ENCODE data around the gene LRRK2. TPM values are rescaled to one million over a fixed set of nuclear protein-coding genes. Genes with fewer than 3 reads are reported as not detected.
"Not testable (repeated sequence)": the region's sequence is repeated elsewhere in the genome, so short reads cannot be mapped to it uniquely, and the experiment has no call there.

LRRK2 gene
- total and polyA plus RNA-seq, 5 experiments from 2014 or later: 0.05 to 1.7 (median 0.75) TPM; not detected in 1

DNA sequence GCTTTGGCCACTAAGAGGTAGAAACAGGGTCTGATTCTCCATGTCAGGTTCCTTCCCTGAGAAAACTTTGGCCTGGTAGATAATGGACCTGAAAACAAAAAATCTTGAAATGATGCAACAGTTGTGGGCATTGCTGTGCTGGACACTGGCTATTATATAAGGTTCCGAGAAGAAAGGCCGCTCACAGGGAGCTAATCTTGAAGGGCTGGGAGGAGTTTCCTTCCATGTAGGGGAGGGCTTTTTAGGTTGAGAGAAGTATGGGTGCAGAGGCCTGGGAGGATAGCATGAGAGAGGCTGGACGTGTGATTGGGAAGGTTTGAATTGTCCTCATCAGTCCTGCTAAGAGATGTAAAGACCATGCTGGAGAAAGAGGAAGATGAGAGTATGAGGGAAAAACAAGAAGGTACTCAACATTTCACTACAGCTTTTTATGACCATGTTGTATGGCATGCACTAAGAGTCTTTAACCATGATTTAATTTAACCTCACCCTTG lies 11.6 kb downstream of the LRRK2 start:
- DNase-seq: no peak
- peaks cover 0 to 20% (median 0%) of the 10 kb centered on the region in 4 donors for H3K4me1 Mint-ChIP-seq
- POLR2A ChIA-PET: no interaction called here
- H3K4me3 Mint-ChIP-seq: no peak overlapping the region
- peaks cover 0 to 1% (median 0%) of the 10 kb centered on the region in 9 donors for H3K9me3 Mint-ChIP-seq
- H3K27ac Mint-ChIP-seq: no peak overlapping the region
- H3K27me3 Mint-ChIP-seq: peaks cover 0 to 8% (median 6%) of the 10 kb centered on the region in 5 donors
- ATAC-seq: no peak
- H3K36me3 Mint-ChIP-seq: no peaks in the 10 kb centered on the region

- H3K27me3 Mint-ChIP-seq: peaks cover 0 to 8% (median 4%) of the 10 kb centered on the region in 5 donors
- no peak overlapping the region for H3K27ac Mint-ChIP-seq
- DNase-seq: no peak
- peaks cover 0 to 18% (median 0%) of the 10 kb centered on the region in 4 donors for H3K4me1 Mint-ChIP-seq
- H3K36me3 Mint-ChIP-seq: no peaks in the 10 kb centered on the region
- H3K9me3 Mint-ChIP-seq: peaks cover 0 to under 1% (median 0%) of the 10 kb centered on the region in 9 donors
- ATAC-seq: no peak
- no peak overlapping the region for H3K4me3 Mint-ChIP-seq
- POLR2A ChIA-PET: no interaction called here
Measured at GRCh38 chr12:40238266-40238902, 13.6 kb downstream of the LRRK2 start.

DNA sequence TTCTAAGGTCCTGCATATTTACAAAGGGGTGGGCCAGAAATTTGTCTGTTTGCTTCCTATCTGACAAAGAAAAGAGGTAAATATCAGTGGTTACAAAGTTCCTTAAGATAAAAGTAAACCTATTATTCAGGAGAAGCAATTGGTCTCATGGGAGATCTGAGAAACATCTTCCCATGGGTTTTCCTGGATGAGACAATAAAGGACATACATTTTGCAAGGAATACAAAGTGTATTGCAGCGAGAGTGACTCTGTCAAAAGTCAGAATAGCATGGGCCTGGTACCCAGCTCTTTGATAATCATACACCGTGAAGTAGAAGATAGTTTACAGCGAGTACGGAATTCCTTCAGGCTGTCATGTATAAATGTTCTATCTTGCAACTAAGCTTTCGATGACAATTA lies 14.2 kb downstream of the LRRK2 start:
- peaks cover 0 to 8% (median 2%) of the 10 kb centered on the region in 5 donors for H3K27me3 Mint-ChIP-seq
- no peaks in the 10 kb centered on the region for H3K36me3 Mint-ChIP-seq
- H3K4me3 Mint-ChIP-seq: no peak overlapping the region
- ATAC-seq (no peak), DNase-seq (no peak)
- no peak overlapping the region for H3K27ac Mint-ChIP-seq
- H3K9me3 Mint-ChIP-seq: no peaks in the 10 kb centered on the region
- POLR2A ChIA-PET: no interaction called here
- peaks cover 0 to 12% (median 0%) of the 10 kb centered on the region in 4 donors for H3K4me1 Mint-ChIP-seq

- Mint-ChIP-seq H3K4me3 (no peak overlapping the region), H3K9me3 (no peaks in the 10 kb centered on the region), H3K4me1 (peaks cover 0 to 11% (median 0%) of the 10 kb centered on the region in 4 donors), H3K36me3 (no peaks in the 10 kb centered on the region), H3K27me3 (peaks cover 0 to 8% (median 2%) of the 10 kb centered on the region in 5 donors), H3K27ac (no peak overlapping the region)
- POLR2A ChIA-PET: no interaction called here
- DNase-seq (no peak), ATAC-seq (no peak)
Measured at GRCh38 chr12:40240779-40241178, 16.0 kb downstream of the LRRK2 start.

DNA sequence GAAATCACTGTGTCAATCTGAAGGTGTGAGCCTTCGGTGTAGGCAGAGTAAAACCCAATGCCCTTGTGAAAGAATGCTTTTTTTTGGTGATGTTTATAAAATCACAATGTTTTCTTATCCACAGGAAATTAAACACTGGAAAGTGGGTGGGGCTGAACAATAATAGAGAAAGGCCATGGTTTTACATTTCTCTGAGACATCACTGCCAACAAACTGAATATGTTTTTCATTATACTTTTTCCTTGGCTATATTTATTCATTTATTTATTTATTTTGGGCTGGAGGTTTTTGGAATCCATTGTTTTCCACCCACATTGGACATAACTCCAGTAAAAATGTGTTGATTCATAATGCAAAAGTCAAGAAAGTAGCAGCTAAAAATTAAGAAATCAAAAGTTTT lies 16.9 kb downstream of the LRRK2 start:
- H3K9me3 Mint-ChIP-seq: no peaks in the 10 kb centered on the region
- H3K4me1 Mint-ChIP-seq: peaks cover 0 to 11% (median 0%) of the 10 kb centered on the region in 4 donors
- ATAC-seq (no peak), DNase-seq (no peak)
- no peak overlapping the region for H3K4me3 Mint-ChIP-seq
- POLR2A ChIA-PET: no interaction called here
- H3K36me3 Mint-ChIP-seq: no peaks in the 10 kb centered on the region
- no peak overlapping the region for H3K27ac Mint-ChIP-seq
- H3K27me3 Mint-ChIP-seq: peaks cover 0 to 4% (median 2%) of the 10 kb centered on the region in 5 donors

GRCh38 chr12:40244526-40245156 lies 19.8 kb downstream of the LRRK2 start:
- POLR2A ChIA-PET, H3K4me3 Mint-ChIP-seq, ATAC-seq, DNase-seq, H3K9me3 Mint-ChIP-seq, H3K27ac Mint-ChIP-seq, H3K36me3 Mint-ChIP-seq, H3K27me3 Mint-ChIP-seq: not testable (repeated sequence)
- peaks cover 0 to 18% (median 0%) of the 10 kb centered on the region in 4 donors for H3K4me1 Mint-ChIP-seq

DNA sequence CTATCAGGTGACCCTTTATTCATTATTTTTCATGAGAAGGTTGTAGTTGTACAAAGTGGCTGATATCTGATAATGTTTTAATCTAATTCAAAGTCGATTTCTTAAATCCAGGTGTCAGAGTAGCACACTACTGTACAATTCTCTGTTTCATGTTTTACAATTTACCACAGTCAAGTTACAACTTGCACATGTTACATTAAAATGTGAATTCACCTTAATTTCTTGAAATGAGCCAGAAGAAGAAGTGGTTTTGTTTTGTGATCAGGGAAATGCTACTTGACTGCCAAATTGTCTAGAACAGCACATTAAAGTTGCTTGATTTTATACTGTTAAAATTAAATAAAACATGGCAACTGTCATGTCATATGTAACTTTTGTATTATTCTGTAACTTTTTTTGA lies 23.2 kb downstream of the LRRK2 start:
- DNase-seq (no peak), ATAC-seq (no peak)
- POLR2A ChIA-PET: no interaction called here
- Mint-ChIP-seq H3K27me3 (peaks cover 0 to 4% (median 0%) of the 10 kb centered on the region in 5 donors), H3K27ac (no peak overlapping the region), H3K36me3 (no peaks in the 10 kb centered on the region), H3K4me3 (no peak overlapping the region), H3K4me1 (peaks cover 0 to 10% (median 0%) of the 10 kb centered on the region in 4 donors), H3K9me3 (peaks cover 0 to 5% (median 2%) of the 10 kb centered on the region in 9 donors)

- POLR2A ChIA-PET: no interaction called here
- Mint-ChIP-seq H3K4me3 (no peak overlapping the region), H3K4me1 (peaks cover 0 to 7% (median 0%) of the 10 kb centered on the region in 4 donors), H3K36me3 (no peaks in the 10 kb centered on the region), H3K27ac (no peak overlapping the region), H3K27me3 (peaks cover 0 to 4% (median 0%) of the 10 kb centered on the region in 5 donors), H3K9me3 (peaks cover 0 to 5% (median 2%) of the 10 kb centered on the region in 9 donors)
- DNase-seq (no peak), ATAC-seq (no peak)
Measured at GRCh38 chr12:40248585-40249297, 23.9 kb downstream of the LRRK2 start.

DNA sequence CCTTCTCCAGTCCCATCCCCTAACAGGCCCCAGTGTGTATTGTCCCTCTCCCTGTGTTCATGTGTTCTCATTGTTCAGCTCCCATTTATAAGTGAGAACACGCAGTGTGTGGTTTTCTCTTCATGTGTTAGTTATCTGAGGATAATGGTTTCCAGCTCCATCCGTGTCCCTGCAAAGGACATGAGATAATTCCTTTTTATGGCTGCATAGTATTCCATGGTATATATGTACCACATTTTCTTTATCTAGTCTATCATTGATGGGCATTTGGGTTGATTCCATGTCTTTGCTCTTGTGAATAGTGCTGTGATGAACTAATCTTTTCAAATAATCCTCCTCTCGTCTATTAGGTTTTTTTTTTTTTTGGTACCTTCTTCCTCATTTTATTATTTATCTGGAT lies 25.9 kb downstream of the LRRK2 start:
- H3K36me3 Mint-ChIP-seq, POLR2A ChIA-PET, ATAC-seq: not testable (repeated sequence)

GRCh38 chr12:40253936-40254335 lies 29.1 kb downstream of the LRRK2 start:
- Mint-ChIP-seq H3K9me3 (peaks cover 0 to 5% (median 2%) of the 10 kb centered on the region in 9 donors), H3K4me1 (peaks cover 0 to 2% (median 0%) of the 10 kb centered on the region in 4 donors), H3K4me3 (no peak overlapping the region), H3K27me3 (peaks cover 0 to 4% (median 0%) of the 10 kb centered on the region in 5 donors), H3K27ac (no peak overlapping the region), H3K36me3 (no peaks in the 10 kb centered on the region)
- ATAC-seq (no peak), DNase-seq (no peak)
- POLR2A ChIA-PET: no interaction called here

More for the DNA sequence above, 25.9 kb downstream of the LRRK2 start:
- not testable (repeated sequence) for H3K4me1 Mint-ChIP-seq, H3K27me3 Mint-ChIP-seq, H3K4me3 Mint-ChIP-seq, H3K9me3 Mint-ChIP-seq, H3K27ac Mint-ChIP-seq, DNase-seq

- H3K9me3 Mint-ChIP-seq: peaks cover 0 to 5% (median 0%) of the 10 kb centered on the region in 9 donors
- no peak overlapping the region for H3K27ac Mint-ChIP-seq
- POLR2A ChIA-PET: no interaction called here
- no peak overlapping the region for H3K4me3 Mint-ChIP-seq
- H3K4me1 Mint-ChIP-seq: no peaks in the 10 kb centered on the region
- ATAC-seq: no peak
- H3K27me3 Mint-ChIP-seq: peaks cover 0 to 4% (median 0%) of the 10 kb centered on the region in 5 donors
- DNase-seq: no peak
- no peaks in the 10 kb centered on the region for H3K36me3 Mint-ChIP-seq
Measured at GRCh38 chr12:40254455-40255085, 29.8 kb downstream of the LRRK2 start.

DNA sequence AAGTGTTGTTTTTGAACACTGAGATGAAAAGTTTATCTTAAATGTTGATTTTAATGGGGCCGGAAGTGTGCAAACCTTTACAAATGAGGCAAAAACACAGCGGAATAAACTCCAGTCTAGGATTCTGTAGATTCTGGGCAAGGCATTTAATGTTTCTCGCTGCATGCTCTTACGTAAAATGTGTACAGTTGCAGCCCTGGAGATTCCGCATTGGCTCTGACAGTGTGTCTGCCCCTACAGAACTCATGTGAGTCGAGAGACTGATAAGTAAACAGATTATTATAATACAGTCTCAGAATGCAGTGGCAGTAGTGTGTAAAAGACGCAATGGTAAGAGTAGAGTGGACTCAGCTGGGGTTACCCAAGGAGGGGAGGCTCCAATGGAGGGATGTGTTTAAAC lies 33.6 kb downstream of the LRRK2 start:
- H3K27ac Mint-ChIP-seq: no peak overlapping the region
- ATAC-seq: no peak

More for the DNA sequence above, 33.6 kb downstream of the LRRK2 start:
- no peaks in the 10 kb centered on the region for H3K36me3 Mint-ChIP-seq
- H3K27me3 Mint-ChIP-seq: peaks cover 0 to 7% (median 0%) of the 10 kb centered on the region in 5 donors
- H3K4me3 Mint-ChIP-seq: no peak overlapping the region
- POLR2A ChIA-PET: no interaction called here
- no peak for DNase-seq
- H3K9me3 Mint-ChIP-seq: peaks cover 0 to 9% (median 0%) of the 10 kb centered on the region in 9 donors
- peaks cover 0 to 11% (median 0%) of the 10 kb centered on the region in 4 donors for H3K4me1 Mint-ChIP-seq

All from naive thymus-derived CD8-positive, alpha-beta T cell (primary cell).